DMS53 treated with DMSO at 0.1 percent for 48 hours (cell line): ENCODE data around the gene IGF2R.
"Not testable (repeated sequence)": the region's sequence is repeated elsewhere in the genome, so short reads cannot be mapped to it uniquely, and the experiment has no call there.

Experiments used
- DNase-seq: peaks from one replicate; lab custom pipeline; 2025; ENCODE audit not compliant: unreplicated experiment; lab: John Stamatoyannopoulos, UW

Gene IGF2R

DNA sequence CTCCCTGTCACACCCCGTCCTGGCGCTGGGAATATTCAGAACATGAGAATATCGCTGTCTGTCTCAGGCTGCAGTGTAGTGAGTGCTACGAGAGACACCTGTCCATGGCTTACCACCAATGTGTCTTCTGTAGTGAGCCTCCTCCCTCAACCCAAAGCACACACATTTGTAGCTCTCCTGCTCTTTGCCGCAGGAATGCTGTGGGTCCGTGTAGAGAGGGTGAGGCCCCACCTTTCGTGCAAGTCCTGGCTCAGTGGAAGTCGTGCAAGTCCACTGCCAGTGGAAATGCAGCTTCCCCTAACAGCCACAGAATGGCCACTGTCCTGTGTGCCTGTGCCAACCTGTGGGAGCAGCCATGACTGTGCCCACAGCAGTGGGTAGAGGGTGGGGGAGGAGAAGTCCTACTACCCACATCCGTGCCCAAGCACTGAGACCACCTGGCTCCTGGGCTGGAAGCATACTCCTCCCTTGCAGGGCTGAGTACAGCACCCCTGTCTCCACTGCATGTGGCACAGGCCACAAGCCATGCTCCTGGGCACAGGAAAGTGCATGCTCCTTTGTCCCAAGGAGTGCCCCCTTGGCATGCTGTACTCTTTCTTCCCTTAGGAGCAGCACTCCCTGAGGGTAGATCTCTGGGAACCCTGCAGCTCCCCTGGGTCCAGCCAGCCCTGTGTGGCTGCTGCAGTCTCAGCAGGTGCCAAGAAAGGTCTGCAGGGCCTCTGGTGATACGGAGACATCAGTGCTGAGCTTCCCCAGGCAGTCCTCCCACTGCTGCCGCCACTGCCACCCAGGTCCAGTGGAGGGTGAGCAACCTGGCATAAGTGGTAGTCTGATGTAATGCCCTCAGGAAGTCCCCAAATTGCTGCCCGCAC, 28.0 kb downstream of the IGF2R start:
- DNase-seq = no peak

DNA sequence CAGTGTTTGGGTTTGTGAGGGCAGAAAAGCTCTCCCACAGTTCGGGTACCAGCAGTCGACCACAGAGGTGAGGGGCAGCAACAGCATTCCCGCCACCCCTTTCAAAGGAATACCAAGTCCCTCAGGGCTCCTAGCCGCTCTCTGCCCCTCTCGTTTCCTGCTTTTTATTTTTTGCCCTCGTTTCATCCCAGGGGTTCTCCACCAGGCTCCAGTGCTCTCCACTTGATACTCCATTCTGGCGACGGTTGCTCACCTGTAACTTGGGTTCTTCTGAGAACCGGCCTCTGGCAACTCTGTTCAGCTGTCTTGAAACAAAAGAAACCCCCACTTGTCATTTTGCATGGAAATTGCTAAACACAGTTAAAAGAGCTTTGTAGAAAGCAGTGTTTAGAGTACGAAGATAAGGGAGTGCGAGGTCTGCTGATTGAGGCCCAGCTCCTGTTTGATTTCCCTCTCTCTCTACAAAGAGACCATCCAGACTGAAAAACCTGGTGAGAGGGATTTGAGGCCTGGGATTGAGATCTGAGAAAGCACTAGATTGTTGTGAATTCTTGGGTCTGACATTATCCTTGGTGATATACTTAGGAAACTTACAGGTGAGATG, 28.7 kb downstream of the IGF2R start:
- DNase-seq = no peak

DNA sequence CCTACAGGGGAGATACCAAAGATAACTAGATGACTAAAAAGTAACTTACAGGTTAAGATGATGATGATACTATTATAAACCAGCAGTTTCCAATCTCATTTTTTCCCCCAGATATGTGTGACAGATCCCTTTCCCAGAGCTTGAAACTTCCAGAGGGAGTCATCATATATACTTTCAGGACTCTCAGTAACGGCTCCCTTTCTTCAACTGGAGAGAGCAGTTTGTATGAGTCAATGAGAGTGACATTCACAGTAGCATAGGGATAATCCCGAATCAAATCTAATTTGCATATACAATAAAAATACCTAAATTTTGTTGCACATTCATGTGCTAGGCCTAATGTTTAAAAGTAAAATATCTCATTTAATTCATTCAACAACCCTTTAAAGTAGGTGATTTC, 29.7 kb downstream of the IGF2R start:
- no peak for DNase-seq

DNA sequence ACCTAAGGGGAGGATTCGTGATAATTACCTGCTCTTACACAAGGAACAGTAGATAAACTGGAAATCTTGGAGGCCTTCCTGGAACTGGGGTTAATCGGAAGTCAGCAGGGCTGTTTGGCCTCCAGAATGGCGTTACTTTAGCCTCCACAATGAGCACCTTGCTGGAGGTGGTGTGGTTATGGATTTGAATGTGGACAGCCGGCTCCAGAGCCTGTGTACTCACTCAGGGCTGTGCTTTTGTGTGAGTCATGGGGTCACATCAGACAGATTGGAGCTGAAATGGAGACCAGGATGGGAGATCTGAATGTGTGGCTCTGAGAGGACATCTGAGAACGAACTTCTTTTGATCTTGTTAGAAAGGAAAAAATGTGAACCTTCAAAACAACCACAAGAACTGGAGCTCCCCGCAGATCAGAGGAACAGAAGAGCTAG, 30.4 kb downstream of the IGF2R start:
- no peak for DNase-seq

DNA sequence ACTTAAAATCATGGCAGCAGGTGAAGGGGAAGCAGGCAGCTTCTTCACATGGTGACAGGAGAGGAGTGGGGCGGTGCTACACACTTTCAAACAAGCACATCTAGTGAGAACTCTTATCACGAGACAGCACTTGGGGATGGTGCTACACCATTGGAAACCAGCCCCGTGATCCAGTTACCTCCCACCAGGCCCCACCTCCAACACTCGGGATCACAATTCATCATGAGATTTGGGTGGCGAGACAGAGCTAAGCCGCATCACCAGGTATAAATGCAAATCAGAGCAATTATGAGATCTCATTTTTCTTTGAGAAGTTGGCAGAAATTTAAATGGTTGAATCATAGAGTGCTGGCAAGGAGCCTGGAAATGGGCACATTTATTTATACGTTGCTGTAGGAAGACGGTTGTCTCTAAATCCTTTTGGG, 31.4 kb downstream of the IGF2R start:
- no peak for DNase-seq

DNA sequence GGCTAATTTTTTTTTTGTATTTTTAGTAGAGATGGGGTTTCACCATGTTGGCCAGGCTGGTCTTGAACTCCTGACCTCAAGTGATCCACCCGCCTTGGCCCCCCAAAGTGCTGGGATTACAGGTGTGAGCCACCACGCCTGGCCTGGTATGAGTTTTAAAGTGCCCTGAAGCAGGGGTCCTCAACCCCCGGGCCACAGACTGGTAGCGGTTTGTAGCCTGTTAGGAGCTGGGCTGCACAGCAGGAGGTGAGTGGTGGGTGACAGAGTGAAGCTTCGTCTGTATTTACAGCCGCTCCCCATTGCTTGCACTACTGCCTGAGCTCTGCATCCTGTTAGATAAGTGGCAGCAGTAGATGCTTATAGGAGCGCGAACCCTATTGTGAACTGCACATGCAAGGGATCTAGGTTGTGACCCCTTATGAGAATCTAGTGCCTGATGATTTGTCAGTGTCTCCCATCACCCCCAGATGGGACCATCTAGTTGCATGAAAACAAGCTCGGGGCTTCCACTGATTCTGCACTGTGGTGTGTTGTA, 32.1 kb downstream of the IGF2R start:
- DNase-seq = not testable (repeated sequence)

DNA sequence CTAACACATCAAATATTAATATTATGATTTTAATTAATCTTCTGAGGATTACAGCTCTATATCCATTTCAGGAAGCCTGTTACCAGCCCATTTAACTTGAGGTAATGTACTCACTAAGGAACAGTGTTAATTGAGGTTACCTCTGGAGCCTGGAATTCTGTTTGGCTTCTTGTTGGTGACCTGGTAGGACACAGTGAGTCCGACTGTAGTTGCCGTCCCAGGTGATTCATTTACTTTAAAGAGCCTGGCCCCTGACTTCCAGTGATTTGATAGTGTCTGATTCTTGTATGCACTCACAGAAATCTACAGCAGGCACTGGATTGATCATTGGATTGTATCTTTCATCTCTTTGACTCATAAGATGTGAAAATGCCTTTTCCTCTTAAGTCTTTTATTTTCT, 34.0 kb downstream of the IGF2R start:
- no peak for DNase-seq

DNA sequence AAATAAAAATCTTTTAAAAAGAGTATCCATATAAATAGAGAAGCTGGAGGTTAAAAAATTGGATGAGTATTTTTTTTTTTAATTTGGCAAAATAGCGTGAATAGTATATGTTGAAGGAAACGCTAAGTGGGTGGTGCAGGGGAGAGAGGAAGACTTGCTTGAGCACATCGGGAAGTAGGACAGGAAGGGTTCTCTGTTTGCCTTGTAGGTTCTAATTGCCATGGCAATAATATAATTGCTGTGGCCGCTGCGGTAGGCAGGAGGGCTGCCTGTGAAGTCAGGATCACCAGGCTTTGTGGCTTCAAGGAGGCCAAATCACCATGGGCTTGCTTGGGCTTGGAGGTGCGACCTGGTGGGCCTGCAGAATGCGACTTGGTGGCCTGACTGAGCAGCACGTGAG, 35.1 kb downstream of the IGF2R start:
- no peak for DNase-seq

DNA sequence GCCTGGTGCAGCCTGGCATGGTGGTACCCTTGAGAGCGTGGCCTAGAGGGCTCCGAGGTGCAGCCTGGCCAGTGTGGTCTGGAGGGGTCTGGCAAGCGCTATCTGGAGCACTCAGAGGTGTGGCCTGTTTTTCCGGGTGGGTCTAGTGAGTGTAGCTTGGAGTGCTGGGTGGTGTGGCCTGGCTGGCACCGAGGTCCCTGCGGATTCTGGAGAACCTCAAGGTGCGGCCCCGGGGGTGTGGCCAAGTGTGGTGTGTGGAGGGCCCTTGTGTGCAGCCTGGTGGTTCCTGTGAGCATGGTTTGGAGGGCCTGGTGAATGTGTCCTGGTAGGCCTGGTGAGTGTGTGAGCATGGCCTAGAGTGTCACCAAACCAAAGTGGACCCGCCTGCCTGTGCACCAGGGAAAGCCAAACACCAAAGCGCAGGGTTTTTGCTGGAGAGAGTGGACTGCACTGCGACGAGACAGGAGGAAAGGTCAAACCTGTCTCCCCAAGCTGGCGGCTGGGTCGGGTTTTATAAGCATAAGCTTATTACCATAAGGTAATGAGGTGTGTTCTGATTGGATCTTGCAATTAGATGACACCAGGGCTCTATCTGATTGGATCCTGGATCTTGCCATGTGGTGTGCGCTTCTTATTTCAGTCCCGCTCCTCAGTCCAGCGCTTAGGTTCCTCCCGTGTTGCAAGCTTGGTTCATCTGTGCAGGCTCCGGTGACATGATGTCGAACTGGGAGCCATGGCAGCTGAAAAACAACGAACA, 35.7 kb downstream of the IGF2R start:
- no peak for DNase-seq

DNA sequence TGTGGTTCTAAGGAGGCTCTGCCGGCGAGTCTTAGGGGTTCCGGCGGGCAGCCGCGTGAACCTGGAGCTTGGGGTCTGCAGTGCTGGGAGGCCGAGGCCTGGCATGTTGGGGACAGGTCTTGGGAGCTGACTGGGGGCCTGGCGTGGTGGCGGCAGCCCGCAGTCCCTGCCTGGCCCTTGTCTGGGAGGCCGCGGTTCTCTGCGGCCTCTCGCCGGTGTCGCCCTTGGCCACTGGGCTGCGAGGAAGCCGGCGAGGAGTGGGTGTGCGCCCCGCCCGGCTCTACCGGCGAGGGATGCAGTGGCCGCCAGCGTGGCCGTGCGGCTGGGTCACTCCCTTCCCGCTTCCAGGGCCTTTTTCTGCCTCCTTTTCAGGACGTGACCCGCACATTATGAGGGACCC, 36.3 kb downstream of the IGF2R start:
- DNase-seq = no peak

DNA sequence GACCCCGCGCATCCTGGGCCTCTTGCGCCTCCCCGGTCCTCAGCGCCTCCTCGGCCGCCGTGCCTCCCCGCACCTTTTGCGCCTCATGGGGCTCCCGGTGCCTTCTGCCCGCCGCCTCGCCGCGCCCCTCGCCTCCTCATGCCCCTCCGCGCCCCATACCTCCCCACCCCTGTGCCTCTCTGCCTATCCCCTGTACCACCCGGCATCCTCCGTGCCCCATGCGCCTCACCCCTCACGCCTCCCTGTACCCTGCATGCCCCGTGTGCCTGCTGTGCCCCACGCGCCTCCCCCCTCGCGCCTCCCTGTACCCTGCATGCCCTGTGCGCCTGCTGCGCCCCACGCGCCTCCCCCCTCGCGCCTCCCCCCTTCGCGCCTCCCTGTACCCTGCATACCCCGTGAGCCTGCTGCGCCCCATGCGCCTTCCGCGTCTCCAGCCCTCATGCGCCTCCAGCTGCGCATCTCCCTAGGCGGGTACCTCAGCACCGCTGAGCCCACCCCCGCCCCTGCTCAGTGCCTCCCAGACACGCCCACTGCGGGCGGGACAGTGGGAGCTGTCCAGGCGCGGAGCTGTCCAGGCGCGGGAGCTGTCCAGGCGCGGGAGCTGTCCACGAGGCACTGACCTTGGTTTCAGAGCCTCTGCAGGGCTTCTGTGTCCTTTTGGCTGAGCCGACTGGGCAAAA, 37.1 kb downstream of the IGF2R start:
- no peak for DNase-seq

DNA sequence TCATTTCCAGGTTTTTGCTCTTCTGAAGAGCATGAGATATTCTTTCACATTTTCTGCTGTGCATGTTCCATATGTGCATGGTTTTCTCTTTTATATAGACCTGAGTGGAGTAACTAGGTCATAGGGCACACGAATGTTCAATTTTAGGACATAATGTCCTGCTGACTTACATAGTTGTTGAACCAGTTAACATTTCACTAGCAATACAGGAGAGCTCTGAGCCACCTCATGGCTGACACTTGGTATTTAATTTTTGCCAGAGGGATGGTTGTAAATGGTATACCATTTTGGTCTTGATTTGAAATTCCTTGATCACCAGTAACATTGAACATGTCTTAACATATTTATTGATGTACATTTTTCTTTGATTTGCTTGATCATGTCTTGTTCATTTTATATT, 38.3 kb downstream of the IGF2R start:
- DNase-seq = no peak

DNA sequence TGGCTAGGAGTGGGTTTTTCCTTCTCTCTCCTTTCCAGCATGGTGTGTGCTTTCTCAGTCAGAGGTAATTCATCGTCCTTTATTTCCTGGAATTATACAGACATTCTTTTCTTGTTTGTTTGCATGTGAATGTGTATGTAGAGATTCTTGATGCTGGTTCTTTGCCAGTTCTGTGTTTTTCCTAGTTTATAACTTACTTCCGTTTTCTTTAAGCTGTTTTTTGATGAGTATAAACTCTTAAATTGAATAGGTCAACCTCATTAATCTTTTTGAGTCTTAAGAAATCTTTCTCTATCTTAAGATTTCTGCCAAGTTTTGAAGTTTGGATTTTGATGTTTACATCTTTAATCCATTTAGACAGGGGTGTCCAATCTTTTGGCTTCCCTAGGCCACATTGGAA, 38.7 kb downstream of the IGF2R start:
- no peak for DNase-seq

DNA sequence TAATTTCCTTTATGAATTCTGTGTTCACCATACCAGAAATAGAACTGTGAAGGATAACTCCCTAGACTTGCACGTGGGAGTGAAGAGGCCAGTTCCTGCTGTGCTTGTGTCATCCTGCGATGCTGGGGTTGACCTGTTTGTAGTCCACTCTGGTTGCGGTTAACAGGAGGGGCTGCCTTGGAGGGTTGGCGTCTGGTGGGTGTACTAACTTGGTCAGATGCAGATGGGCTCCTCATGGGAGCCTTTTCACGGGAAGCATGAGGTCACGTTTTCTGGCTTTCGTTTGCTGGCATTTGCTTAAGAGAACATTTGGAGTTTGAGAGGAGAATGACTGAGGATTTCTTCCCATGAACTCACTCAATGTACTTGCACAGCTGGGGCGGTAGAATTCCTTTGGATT, 41.2 kb downstream of the IGF2R start:
- no peak for DNase-seq

DNA sequence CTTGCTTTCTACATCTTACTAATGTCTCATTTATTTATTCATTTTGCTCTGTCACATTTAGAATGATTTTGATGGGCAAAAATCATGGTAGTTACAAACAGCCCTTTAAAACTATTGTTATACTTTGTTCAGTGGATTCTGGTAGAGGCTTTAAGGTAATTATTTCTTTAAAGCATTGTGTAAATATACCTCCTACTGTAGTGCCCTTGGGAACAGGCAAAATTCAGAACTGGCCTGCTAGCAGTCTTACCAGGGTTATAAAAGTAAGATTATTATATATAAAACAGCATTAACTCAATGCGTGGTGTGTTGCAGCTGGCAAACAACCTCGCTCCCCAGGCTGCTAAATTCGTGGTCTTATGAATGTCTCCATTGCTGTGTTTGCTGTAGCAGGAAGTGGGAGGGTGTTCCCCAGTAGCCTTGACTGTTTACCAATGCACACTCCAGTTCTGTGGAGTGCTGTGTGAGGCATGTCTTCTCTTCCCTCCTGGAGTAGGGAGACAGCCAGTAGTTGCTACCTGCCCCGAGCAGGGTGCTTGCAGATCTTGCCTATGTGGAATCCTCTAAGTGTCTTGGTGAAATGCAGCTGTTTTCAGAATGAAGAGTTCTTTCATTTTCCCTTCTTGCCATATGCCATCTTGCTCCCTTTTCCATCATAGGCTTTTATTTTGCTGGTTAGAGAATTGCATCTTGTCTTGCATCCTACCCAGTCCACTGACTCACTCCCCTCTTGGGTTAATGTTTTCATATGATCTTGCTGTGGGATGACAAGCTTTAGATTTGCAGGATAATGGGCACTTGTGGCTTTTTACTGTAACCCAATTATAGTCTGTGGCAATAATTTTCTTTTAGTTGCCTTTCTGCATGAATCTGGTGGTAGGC, 45.3 kb downstream of the IGF2R start:
- peak; percentile 30 for DNase-seq

DNA sequence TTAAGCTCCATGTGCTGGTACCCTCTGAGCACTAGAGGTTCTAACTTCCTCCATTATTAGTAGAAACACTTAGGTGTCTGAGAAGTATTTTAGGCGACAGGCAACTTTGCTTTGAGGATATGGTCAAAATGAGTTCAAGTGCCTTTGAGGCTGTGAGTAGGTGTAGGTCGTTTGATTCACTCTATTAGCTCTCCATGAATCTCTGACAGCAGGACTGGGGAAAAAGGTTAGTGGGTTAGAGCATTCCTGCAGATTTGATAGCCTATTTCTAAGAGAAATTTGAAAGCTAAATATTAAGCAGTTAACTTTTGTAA, 45.9 kb downstream of the IGF2R start:
- DNase-seq = no peak

DNA sequence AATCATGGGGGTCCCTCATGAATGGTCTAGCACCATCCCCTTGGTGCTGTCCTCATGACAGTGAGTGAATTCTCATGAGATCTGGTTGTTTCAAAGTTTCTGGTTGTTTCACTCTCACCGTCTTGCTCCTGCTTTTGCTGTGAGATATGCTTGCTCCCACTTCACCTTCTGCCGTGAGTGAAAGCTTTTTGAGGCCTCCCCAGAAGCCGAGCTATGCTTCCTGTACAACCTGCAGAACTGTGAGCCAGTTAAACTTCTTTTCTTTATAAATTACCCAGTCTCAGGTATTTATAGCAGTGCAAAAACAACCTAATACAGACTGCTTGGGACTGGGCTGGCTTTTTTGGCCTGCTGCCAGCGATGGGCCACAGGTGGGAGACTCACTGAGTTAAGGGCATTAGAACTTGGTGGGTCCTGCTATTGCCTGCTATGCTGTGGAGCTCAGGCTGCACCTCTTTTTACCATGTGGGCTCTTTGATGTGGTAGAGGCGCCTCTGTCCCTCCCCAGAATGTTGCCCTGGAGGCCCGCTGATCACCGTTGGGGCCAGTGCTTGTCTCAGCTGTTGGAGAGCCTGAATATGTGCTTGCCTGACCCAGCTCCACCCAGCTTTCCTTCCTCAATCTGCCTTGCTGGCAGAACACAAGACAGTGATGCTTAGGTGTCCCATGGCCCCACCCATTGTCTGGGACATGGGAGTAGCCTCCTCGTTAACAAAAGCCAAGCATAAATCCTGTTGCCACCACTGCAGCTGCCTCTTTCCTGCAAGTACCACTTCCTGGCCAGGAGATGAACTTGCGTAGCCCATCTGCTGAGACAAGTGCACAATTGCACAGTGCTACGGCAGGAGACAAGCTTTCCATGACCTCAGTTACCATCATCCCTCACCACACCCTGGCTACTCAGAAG, 47.1 kb downstream of the IGF2R start:
- DNase-seq = no peak

DNA sequence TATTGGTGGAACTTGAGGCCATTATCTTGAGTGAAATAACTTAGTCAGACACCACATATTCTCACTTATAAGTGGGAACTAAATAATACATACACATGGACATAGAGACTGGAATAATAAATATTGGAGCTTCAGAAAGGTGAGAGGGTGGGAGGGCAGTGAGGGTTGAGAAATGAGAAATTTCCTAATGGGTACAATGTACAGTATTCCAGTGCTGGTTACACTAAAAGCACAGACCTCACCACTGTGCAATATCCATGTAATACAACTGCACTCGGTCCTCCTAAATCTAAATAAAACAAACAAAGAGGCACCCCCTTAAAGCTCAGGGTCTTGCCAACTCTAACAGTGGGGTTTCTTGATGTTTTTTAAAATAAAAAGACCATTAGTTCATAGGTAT, 53.2 kb downstream of the IGF2R start:
- no peak for DNase-seq

DNA sequence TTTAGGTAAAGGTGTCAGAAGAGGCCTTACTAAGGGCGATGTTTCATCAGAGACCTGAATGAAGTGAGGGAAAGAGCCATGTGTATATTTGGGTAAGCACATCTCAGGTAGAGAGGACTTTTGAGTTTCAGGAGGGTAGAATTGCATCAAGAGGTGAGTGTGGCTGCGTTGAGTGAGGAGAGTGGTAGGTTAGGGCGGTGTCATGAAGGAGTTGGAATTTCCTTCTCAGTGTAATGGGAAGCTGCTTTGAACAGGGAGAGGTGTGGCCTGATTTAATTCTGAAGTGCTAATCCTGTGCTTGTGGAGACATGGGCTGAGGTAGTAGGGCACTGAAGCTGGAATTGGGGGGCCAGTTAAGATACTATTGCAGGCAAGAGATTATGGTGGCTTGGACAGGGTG, 53.9 kb downstream of the IGF2R start:
- DNase-seq = no peak
